SK-N-SH treated with all-trans-retinoic acid at 6 μM for 48 hours (cell line): ENCODE data around the gene BUB1B.

Experiments used
- ATAC-seq: fragments of 200-7000 bp; cut with Tn5 transposase; 3 replicates; pipeline ENCODE4 v1.9.1; 2020; ENCODE audit warnings: mild to moderate bottlenecking, moderate library complexity
- ARNTL ChIP-seq: fragments of 450-650 bp; formaldehyde crosslinking; IDR thresholded peaks from 2 replicates; pipeline ENCODE4 v1.5.0; 2020; ENCODE audit warnings: low read depth, mild to moderate bottlenecking, moderate library complexity, borderline replicate concordance
- BACH2 ChIP-seq: fragments of 250-450 bp; sonication (Bioruptor Pico); IDR thresholded peaks from 2 replicates; pipeline ENCODE4 v1.9.0; 2021; ENCODE audit warnings: mild to moderate bottlenecking, borderline replicate concordance
- GLIS3 ChIP-seq: fragments of 250-450 bp; sonication (Bioruptor Pico); IDR thresholded peaks from 2 replicates; pipeline ENCODE4 v1.5.0; 2020; ENCODE audit warnings: mild to moderate bottlenecking, moderate library complexity
- ISL1 ChIP-seq: fragments of 250-450 bp; sonication (Bioruptor Pico); IDR thresholded peaks from 2 replicates; pipeline ENCODE4 v2.1.2; 2022; ENCODE audit warnings: mild to moderate bottlenecking, moderate library complexity
- PPARA ChIP-seq: fragments of 250-450 bp; sonication (Bioruptor Pico); IDR thresholded peaks from 2 replicates; pipeline ENCODE4 v1.5.0; 2020; ENCODE audit warnings: mild to moderate bottlenecking, borderline replicate concordance
- RARB ChIP-seq: fragments of 250-450 bp; sonication (Bioruptor Pico); IDR thresholded peaks from 2 replicates; pipeline ENCODE4 v1.8.0; 2021; ENCODE audit warnings: mild to moderate bottlenecking, moderate library complexity
- SNAI2 ChIP-seq: fragments of 250-450 bp; sonication (Bioruptor Pico); IDR thresholded peaks from 2 replicates; pipeline ENCODE4 v1.5.0; 2020; ENCODE audit warnings: mild to moderate bottlenecking, moderate library complexity
- TOX ChIP-seq: fragments of 250-450 bp; sonication (Bioruptor Pico); IDR thresholded peaks from 2 replicates; pipeline ENCODE4 v1.8.0; 2021; ENCODE audit warnings: mild to moderate bottlenecking, moderate library complexity, borderline replicate concordance
- ZC3H10 ChIP-seq: fragments of 250-450 bp; sonication (Bioruptor Pico); IDR thresholded peaks from 2 replicates; pipeline ENCODE4 v1.5.1; 2021; ENCODE audit warnings: mild to moderate bottlenecking, moderate library complexity
- ZFP3 ChIP-seq: fragments of 250-450 bp; sonication (Bioruptor Pico); IDR thresholded peaks from 2 replicates; pipeline ENCODE4 v1.5.0; 2020; ENCODE audit warnings: mild to moderate bottlenecking, moderate library complexity
- ZNF565 ChIP-seq: fragments of 450-650 bp; formaldehyde crosslinking; conservative IDR thresholded peaks from 2 replicates; pipeline ENCODE4 v1.5.0; 2020; ENCODE audit warnings: low read depth, mild to moderate bottlenecking, moderate library complexity
- ZNF70 ChIP-seq: fragments of 450-650 bp; formaldehyde crosslinking; IDR thresholded peaks from 2 replicates; pipeline ENCODE4 v1.5.0; 2020; ENCODE audit warnings: mild to moderate bottlenecking, moderate library complexity
- ZNF8 ChIP-seq: fragments of 450-650 bp; formaldehyde crosslinking; IDR thresholded peaks from 2 replicates; pipeline ENCODE4 v1.5.0; 2020; ENCODE audit warnings: mild to moderate bottlenecking, moderate library complexity
- TF ChIP-seq, protein P1 (sequence below): fragments of 250-450 bp; sonication (Bioruptor Pico); IDR thresholded peaks from 2 replicates; pipeline ENCODE4 v1.8.0; 2021; ENCODE audit warnings: low read depth, mild to moderate bottlenecking, moderate library complexity, borderline replicate concordance
- TF ChIP-seq, protein P2 (sequence below): fragments of 250-450 bp; sonication (Bioruptor Pico); IDR thresholded peaks from 2 replicates; pipeline ENCODE4 v1.5.0; 2020; ENCODE audit warnings: mild to moderate bottlenecking, moderate library complexity
- TF ChIP-seq, protein P3 (sequence below): fragments of 250-450 bp; sonication (Bioruptor Pico); IDR thresholded peaks from 2 replicates; pipeline ENCODE4 v1.5.1; 2021; ENCODE audit warnings: mild to moderate bottlenecking, moderate library complexity
- TF ChIP-seq, protein P4 (sequence below): fragments of 250-450 bp; sonication (Bioruptor Pico); IDR thresholded peaks from 2 replicates; pipeline ENCODE4 v1.8.0; 2020; ENCODE audit warnings: mild to moderate bottlenecking, moderate library complexity, borderline replicate concordance
- TF ChIP-seq, protein P5 (sequence below): fragments of 250-450 bp; sonication (Bioruptor Pico); IDR thresholded peaks from 2 replicates; pipeline ENCODE4 v1.5.1; 2020; ENCODE audit warnings: low read depth, mild to moderate bottlenecking, moderate library complexity

BUB1B gene

DNA sequence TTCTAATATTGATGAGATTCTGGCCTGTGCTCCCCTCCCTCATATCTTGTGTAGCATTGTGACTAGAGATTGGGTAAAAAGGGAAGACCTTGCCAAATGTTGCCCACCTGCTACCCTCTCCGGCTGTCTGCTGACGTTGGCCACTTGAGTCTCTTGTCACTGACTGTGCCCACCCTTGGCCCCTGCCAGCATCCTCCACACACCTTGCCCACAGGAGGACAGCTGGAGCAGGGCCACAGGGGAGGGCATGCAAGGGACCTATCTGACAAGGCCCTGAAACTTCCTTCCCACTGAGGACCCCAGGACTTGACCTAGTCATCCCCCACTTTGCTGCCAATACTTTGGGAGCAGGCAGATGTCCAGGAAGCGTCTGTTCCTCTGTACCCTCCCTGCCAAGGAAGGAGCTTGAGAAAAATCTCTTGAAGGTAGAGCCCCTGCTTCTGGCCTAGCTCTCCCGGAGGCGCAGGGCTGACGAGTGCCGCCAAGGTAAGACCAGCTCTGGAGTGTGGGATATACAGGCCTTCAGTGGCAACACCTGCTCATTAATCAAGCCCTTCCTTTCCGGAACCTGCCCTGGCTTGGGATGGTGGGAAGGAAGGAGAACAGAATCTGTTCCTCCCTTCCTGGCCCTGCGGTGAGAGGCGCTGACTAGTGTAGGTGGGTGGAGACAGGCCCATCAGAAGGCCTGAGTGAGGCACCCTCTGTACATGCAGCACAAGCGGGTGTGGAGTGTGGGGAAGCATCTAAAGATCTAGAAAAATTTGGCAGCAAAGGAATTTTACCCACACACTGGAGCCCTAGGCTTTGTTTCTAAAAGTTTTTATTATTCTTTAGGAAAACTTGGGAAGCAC is 73.1 kb downstream of the BUB1B start:
- TF ChIP-seq BACH2 (CRISPR knock-in tag) (no peak), ZNF8 (CRISPR knock-in tag) (no peak), ZC3H10 (CRISPR knock-in tag) (no peak), TOX (CRISPR knock-in tag) (no peak), ZFP3 (CRISPR knock-in tag) (no peak)
- no peak for ATAC-seq

DNA sequence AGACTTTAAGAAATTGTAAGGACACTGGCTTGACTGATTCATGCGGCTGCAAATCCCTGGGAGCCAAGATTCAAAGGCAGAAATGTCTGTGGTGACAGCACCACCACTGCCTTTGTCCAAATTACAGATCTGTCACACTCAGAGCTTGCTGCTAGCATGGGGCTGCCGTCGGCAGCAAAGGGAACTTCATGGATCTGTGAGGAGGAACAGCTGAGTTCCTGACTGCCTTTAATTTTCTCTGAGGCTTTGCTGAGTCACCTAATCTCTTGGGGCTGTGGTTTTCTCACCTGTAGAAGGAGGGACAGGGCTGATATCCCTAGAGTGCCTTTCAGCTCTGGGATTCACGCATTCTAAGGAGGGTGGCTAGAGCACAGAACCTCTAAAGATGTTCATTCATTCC is 73.9 kb downstream of the BUB1B start:
- no peak for ATAC-seq
- TF ChIP-seq SNAI2 (CRISPR knock-in tag): no peak
- TF ChIP-seq, protein P1, sequence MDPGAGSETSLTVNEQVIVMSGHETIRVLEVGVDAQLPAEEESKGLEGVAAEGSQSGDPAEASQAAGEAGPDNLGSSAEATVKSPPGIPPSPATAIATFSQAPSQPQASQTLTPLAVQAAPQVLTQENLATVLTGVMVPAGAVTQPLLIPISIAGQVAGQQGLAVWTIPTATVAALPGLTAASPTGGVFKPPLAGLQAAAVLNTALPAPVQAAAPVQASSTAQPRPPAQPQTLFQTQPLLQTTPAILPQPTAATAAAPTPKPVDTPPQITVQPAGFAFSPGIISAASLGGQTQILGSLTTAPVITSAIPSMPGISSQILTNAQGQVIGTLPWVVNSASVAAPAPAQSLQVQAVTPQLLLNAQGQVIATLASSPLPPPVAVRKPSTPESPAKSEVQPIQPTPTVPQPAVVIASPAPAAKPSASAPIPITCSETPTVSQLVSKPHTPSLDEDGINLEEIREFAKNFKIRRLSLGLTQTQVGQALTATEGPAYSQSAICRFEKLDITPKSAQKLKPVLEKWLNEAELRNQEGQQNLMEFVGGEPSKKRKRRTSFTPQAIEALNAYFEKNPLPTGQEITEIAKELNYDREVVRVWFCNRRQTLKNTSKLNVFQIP (CRISPR knock-in tag): no peak
- TF ChIP-seq, protein P2, sequence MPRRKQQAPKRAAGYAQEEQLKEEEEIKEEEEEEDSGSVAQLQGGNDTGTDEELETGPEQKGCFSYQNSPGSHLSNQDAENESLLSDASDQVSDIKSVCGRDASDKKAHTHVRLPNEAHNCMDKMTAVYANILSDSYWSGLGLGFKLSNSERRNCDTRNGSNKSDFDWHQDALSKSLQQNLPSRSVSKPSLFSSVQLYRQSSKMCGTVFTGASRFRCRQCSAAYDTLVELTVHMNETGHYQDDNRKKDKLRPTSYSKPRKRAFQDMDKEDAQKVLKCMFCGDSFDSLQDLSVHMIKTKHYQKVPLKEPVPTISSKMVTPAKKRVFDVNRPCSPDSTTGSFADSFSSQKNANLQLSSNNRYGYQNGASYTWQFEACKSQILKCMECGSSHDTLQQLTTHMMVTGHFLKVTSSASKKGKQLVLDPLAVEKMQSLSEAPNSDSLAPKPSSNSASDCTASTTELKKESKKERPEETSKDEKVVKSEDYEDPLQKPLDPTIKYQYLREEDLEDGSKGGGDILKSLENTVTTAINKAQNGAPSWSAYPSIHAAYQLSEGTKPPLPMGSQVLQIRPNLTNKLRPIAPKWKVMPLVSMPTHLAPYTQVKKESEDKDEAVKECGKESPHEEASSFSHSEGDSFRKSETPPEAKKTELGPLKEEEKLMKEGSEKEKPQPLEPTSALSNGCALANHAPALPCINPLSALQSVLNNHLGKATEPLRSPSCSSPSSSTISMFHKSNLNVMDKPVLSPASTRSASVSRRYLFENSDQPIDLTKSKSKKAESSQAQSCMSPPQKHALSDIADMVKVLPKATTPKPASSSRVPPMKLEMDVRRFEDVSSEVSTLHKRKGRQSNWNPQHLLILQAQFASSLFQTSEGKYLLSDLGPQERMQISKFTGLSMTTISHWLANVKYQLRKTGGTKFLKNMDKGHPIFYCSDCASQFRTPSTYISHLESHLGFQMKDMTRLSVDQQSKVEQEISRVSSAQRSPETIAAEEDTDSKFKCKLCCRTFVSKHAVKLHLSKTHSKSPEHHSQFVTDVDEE: no peak
- no peak for TF ChIP-seq ZC3H10 (CRISPR knock-in tag)
- TF ChIP-seq TOX (CRISPR knock-in tag): no peak
- TF ChIP-seq, protein P3, sequence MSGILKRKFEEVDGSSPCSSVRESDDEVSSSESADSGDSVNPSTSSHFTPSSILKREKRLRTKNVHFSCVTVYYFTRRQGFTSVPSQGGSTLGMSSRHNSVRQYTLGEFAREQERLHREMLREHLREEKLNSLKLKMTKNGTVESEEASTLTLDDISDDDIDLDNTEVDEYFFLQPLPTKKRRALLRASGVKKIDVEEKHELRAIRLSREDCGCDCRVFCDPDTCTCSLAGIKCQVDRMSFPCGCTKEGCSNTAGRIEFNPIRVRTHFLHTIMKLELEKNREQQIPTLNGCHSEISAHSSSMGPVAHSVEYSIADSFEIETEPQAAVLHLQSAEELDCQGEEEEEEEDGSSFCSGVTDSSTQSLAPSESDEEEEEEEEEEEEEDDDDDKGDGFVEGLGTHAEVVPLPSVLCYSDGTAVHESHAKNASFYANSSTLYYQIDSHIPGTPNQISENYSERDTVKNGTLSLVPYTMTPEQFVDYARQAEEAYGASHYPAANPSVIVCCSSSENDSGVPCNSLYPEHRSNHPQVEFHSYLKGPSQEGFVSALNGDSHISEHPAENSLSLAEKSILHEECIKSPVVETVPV (CRISPR knock-in tag): no peak
- no peak for TF ChIP-seq ARNTL (CRISPR knock-in tag)

DNA sequence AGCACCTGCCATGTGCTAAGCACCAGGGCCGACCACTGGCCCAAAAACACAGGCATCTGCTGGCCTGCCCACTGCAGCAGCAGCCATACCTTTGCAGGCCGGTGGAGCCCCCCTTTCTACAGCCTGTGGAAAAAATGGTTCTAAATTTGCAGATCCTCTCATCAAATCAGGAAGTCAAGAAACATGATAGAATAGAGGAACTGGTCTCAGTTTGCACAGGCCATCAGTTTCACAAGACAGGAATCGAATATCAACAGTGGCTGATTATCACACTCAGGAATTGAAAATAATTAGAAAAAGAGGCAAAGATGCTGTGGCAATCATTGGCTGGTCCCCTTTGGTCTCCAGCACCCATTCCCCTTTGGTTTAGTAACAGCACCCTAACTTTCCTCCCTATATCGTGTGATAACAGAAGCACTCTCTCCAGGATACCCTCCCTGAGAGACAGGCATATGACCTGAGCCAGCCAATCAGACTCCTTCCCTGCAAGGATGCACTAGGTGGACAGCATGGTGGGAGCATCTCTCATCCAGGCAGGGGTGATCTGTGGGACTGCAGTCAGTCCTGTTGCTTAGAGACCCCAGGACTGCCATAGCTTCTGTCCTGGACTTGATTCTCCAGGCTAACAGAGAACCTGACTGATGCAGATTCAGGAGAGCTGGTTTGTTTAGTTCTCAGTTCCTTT is 74.5 kb downstream of the BUB1B start:
- TF ChIP-seq ISL1 (CRISPR knock-in tag) (no peak), ZFP3 (CRISPR knock-in tag) (no peak), PPARA (CRISPR knock-in tag) (no peak), RARB (CRISPR knock-in tag) (no peak), GLIS3 (CRISPR knock-in tag) (no peak), ARNTL (CRISPR knock-in tag) (no peak), ZNF565 (CRISPR knock-in tag) (no peak), ZNF70 (no peak)
- TF ChIP-seq, protein P2: no peak
- TF ChIP-seq, protein P4, sequence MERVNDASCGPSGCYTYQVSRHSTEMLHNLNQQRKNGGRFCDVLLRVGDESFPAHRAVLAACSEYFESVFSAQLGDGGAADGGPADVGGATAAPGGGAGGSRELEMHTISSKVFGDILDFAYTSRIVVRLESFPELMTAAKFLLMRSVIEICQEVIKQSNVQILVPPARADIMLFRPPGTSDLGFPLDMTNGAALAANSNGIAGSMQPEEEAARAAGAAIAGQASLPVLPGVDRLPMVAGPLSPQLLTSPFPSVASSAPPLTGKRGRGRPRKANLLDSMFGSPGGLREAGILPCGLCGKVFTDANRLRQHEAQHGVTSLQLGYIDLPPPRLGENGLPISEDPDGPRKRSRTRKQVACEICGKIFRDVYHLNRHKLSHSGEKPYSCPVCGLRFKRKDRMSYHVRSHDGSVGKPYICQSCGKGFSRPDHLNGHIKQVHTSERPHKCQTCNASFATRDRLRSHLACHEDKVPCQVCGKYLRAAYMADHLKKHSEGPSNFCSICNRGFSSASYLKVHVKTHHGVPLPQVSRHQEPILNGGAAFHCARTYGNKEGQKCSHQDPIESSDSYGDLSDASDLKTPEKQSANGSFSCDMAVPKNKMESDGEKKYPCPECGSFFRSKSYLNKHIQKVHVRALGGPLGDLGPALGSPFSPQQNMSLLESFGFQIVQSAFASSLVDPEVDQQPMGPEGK: no peak
- TF ChIP-seq, protein P1 (CRISPR knock-in tag): no peak
- TF ChIP-seq, protein P5, sequence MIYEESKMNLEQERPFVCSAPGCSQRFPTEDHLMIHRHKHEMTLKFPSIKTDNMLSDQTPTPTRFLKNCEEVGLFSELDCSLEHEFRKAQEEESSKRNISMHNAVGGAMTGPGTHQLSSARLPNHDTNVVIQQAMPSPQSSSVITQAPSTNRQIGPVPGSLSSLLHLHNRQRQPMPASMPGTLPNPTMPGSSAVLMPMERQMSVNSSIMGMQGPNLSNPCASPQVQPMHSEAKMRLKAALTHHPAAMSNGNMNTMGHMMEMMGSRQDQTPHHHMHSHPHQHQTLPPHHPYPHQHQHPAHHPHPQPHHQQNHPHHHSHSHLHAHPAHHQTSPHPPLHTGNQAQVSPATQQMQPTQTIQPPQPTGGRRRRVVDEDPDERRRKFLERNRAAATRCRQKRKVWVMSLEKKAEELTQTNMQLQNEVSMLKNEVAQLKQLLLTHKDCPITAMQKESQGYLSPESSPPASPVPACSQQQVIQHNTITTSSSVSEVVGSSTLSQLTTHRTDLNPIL (CRISPR knock-in tag): no peak
- no peak for ATAC-seq
